NCI-H1694 treated with DMSO at 0.1 percent for 48 hours (cell line): ENCODE measurements around the gene ANK3.

Source experiments
- DNase-seq: peaks from one replicate; lab custom pipeline; 2025; lab: John Stamatoyannopoulos, UW

Gene ANK3

GRCh38 chr10:60029475-60029874 is 360.2 kb downstream of the ANK3 start:
- no peak for DNase-seq

GRCh38 chr10:60028081-60028480 is 361.6 kb downstream of the ANK3 start:
- DNase-seq = no peak

GRCh38 chr10:60025279-60025678 is 364.4 kb downstream of the ANK3 start:
- DNase-seq = no peak

- DNase-seq = no peak
Observed at GRCh38 chr10:60024506-60024905, 365.2 kb downstream of the ANK3 start.

GRCh38 chr10:60023155-60023877 is 366.4 kb downstream of the ANK3 start:
- no peak for DNase-seq

GRCh38 chr10:60021361-60021760 is 368.3 kb downstream of the ANK3 start:
- no peak for DNase-seq

- DNase-seq = no peak
Observed at GRCh38 chr10:60016794-60017193, 372.9 kb downstream of the ANK3 start.

- peak; percentile 39 for DNase-seq
Observed at GRCh38 chr10:60009710-60010383, 379.8 kb downstream of the ANK3 start.

- DNase-seq = no peak
Observed at GRCh38 chr10:60009276-60009675, 380.4 kb downstream of the ANK3 start.

- DNase-seq = no peak
Observed at GRCh38 chr10:60008816-60009215, 380.9 kb downstream of the ANK3 start.

- no peak for DNase-seq
Observed at GRCh38 chr10:60006062-60006461, 383.6 kb downstream of the ANK3 start.

GRCh38 chr10:60003651-60004523 is 385.8 kb downstream of the ANK3 start:
- no peak for DNase-seq

GRCh38 chr10:60000747-60001146 is 388.9 kb downstream of the ANK3 start:
- no peak for DNase-seq

- no peak for DNase-seq
Observed at GRCh38 chr10:59997827-59998525, 391.7 kb downstream of the ANK3 start.

- DNase-seq = no peak
Observed at GRCh38 chr10:59995862-59996261, 393.8 kb downstream of the ANK3 start.

GRCh38 chr10:59993931-59994330 is 395.7 kb downstream of the ANK3 start:
- DNase-seq = no peak

GRCh38 chr10:59991661-59992060 is 398.0 kb downstream of the ANK3 start:
- DNase-seq = no peak

GRCh38 chr10:59991117-59991516 is 398.6 kb downstream of the ANK3 start:
- DNase-seq = no peak

- DNase-seq = no peak
Observed at GRCh38 chr10:59985639-59986038, 404.0 kb downstream of the ANK3 start.

GRCh38 chr10:59984415-59984814 is 405.3 kb downstream of the ANK3 start:
- DNase-seq = no peak

- no peak for DNase-seq
Observed at GRCh38 chr10:59980356-59980755, 409.3 kb downstream of the ANK3 start.

- no peak for DNase-seq
Observed at GRCh38 chr10:59977486-59977885, 412.2 kb downstream of the ANK3 start.
